Spleen (tissue), 7 donors: ENCODE results near the gene COL4A1.

Experiments used
- CTCF ChIP-seq, 11 experiments: fragments of 200-600 bp in 7 of 11; fragments of 450-650 bp in 4 of 11; sonication (generic) in 4 of 11; IDR thresholded peaks in 8 of 11; conservative IDR thresholded peaks in 3 of 11; 1 replicate in 7 of 11; 2 replicates in 4 of 11; pipeline versions ENCODE4 v1.4.0 to v1.8.0; 2016 to 2021; ENCODE audit warnings: antibody characterized with exemption in 11 of 11, inconsistent platforms in 4 of 11, mild to moderate bottlenecking in 1 of 11
- POLR2A ChIP-seq, 3 donors: fragments of 450-650 bp; IDR thresholded peaks; one replicate each; pipeline ENCODE4 v1.5.1; 2017; ENCODE audit warnings: antibody characterized with exemption in 3 of 3, mild to moderate bottlenecking in 1 of 3
- POLR2AphosphoS5 ChIP-seq, 3 donors: sonication (generic); formaldehyde crosslinking; IDR thresholded peaks; one replicate each; pipeline ENCODE4 v1.5.1; 2017; ENCODE audit warnings: antibody characterized with exemption in 3 of 3
- donor health status: DM: no; HTN: no; CAD: no; lungs with moderate emphysema.
- donor health status: DM: no; HTN: no; CAD: no.
- donor health status: DM: no; HTN: no; CAD: no.

GRCh38 chr13:110329258-110329657, 22.3 kb upstream of the COL4A1 start:
- TF ChIP-seq CTCF (IDR thresholded peaks at IDR 0.05 in 8 of 11, conservative IDR thresholded peaks at IDR 0.05 in 3 of 11): no peak
- no peak for TF ChIP-seq POLR2A (IDR thresholded peaks at IDR 0.05)
- TF ChIP-seq POLR2AphosphoS5 (IDR thresholded peaks at IDR 0.05): no peak
